OCI-LY7 (cell line): Measurements from ENCODE around the gene CHCHD4. TPM values are rescaled to one million over a fixed set of nuclear protein-coding genes. Genes with fewer than 3 reads are reported as not detected.

ENCODE experiments used
- BruUV-seq: library from RNA; stranded (reverse); fragments of 400-500 nt; replicated peaks from 2 replicates; lab custom pipeline; 2021; lab: Mats Ljungman, UMichigan
- CTCF ChIA-PET: fragments of 300-600 bp; sonication (Branson Sonifier 250); formaldehyde crosslinking; loops from one replicate; lab custom pipeline; 2022; ENCODE audit warnings: antibody characterized with exemption; ENCODE audit not compliant: unreplicated experiment; lab: Charles Lee
- POLR2A ChIA-PET: fragments of 300-600 bp; sonication (Branson Sonifier 250); formaldehyde crosslinking; loops from one replicate; lab custom pipeline; 2022; ENCODE audit warnings: antibody characterized with exemption; lab: Charles Lee
- DNase-seq: peaks from one replicate; pipeline ENCODE4 v3.0.0-alpha.2; 2015; ENCODE audit warnings: low spot score
- H2AFZ ChIP-seq: fragments of 200-600 bp; sonication (generic), shearing (Covaris generic); 2 replicates; pipeline ENCODE4 v1.6.1; 2014; ENCODE audit warnings: mild to moderate bottlenecking, antibody characterized with exemption, low read length, moderate library complexity
- H3K27ac ChIP-seq: fragments of 200-600 bp; sonication (generic); 2 replicates; pipeline ENCODE4 v1.5.1; 2014; ENCODE audit warnings: mixed run types, low read depth, mild to moderate bottlenecking, moderate library complexity, low read length, inconsistent platforms; ENCODE audit not compliant: poor library complexity, severe bottlenecking
- H3K36me3 ChIP-seq: fragments of 200-600 bp; sonication (generic); 2 replicates; pipeline ENCODE4 v1.6.1; 2014; ENCODE audit warnings: mild to moderate bottlenecking, antibody characterized with exemption, low read length, moderate library complexity, mixed read lengths; ENCODE audit not compliant: insufficient read depth
- H3K4me1 ChIP-seq: fragments of 200-600 bp; sonication (generic); 2 replicates; pipeline ENCODE4 v1.5.1; 2014; ENCODE audit warnings: mild to moderate bottlenecking, low read length; ENCODE audit not compliant: insufficient read depth, poor library complexity, severe bottlenecking
- H3K4me2 ChIP-seq: fragments of 200-600 bp; sonication (generic); 2 replicates; pipeline ENCODE4 v1.6.1; 2014; ENCODE audit warnings: mild to moderate bottlenecking, low read length
- H3K4me3 ChIP-seq: fragments of 200-600 bp; sonication (generic); 2 replicates; pipeline ENCODE4 v1.5.1; 2014; ENCODE audit warnings: mild to moderate bottlenecking, low read depth, low read length; ENCODE audit not compliant: poor library complexity, severe bottlenecking
- H3K79me2 ChIP-seq: fragments of 200-600 bp; sonication (generic); 2 replicates; pipeline ENCODE4 v1.6.1; 2016; ENCODE audit warnings: low read depth, mild to moderate bottlenecking, low read length, moderate library complexity, mixed read lengths; ENCODE audit not compliant: insufficient read depth
- H3K9me2 ChIP-seq: fragments of 200-600 bp; sonication (generic); 2 replicates; pipeline ENCODE4 v1.6.1; 2016; ENCODE audit warnings: mild to moderate bottlenecking, low read length, mixed read lengths; ENCODE audit not compliant: insufficient read depth
- H3K9me3 ChIP-seq: fragments of 200-600 bp; sonication (generic); 2 replicates; pipeline ENCODE4 v1.6.1; 2014; ENCODE audit warnings: mild to moderate bottlenecking, mixed run types, low read length, mixed read lengths
- H4K20me1 ChIP-seq: fragments of 200-600 bp; sonication (generic); 2 replicates; pipeline ENCODE4 v1.6.1; 2014; ENCODE audit warnings: mild to moderate bottlenecking, antibody characterized with exemption, low read length, moderate library complexity, mixed read lengths; ENCODE audit not compliant: insufficient read depth
- EZH2phosphoT487 ChIP-seq: fragments of 200-600 bp; sonication (generic); IDR thresholded peaks from 2 replicates; pipeline ENCODE4 v1.6.1; 2018; ENCODE audit warnings: low read depth, borderline replicate concordance, mild to moderate bottlenecking, mixed run types, antibody characterized with exemption, low read length, moderate library complexity, mixed read lengths
- intact Hi-C: fragments of 100-400 bp; cut with micrococcal nuclease; formaldehyde crosslinking; loops from one replicate; pipeline ENCODE4 v1.10.0; 2022; ENCODE audit not compliant: unreplicated experiment
- total RNA-seq, 2 experiments: library from RNA; depleted of rRNA in 1 of 2; stranded (reverse); fragments of >200 nt in 1 of 2; shearing (Covaris generic) in 1 of 2; gene quantifications; 2 replicates each; pipeline ENCODE4 v1.2.3, GENCODE V29; 2014 to 2022
- TF ChIP-seq, protein P1 (sequence below): fragments of 200-600 bp; sonication (generic); conservative IDR thresholded peaks from 2 replicates; pipeline ENCODE4 v1.5.1; 2014; ENCODE audit warnings: mild to moderate bottlenecking, antibody characterized with exemption, low read length, moderate library complexity, mixed read lengths

CHCHD4 gene
- total RNA-seq, 2 experiments from 2014 or later: 19.8 to 27.1 TPM

DNA sequence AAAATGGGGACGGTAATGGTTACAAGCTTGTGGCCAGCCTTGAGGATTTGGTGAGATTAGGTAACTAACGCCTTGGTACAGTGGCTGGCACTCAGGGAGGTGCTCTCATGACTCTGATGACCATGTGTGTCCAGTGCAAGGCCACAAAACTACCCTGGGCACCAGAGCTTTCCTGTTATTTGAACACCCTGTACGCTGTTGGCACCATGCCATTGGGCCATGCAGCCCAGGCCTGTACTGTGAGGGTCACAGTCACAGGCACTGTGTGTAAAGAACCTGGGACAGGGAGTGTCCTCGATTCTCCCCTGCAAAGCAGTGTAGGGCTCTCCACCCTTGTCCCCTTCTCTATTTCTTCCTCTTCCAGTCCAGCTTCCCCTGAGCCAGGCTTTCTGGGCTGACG is 6.5 kb upstream of the CHCHD4 start:
- intact Hi-C loops: no loop called here
- Histone ChIP-seq H3K4me3 (no peak overlapping the region), H3K9me2 (no peaks in the 10 kb centered on the region), H3K79me2 (peaks cover 8% of the 10 kb centered on the region; the same call in 1 of the 2 replicates), H3K4me1 (peaks cover 7% of the 10 kb centered on the region), H3K4me2 (no peak overlapping the region), H4K20me1 (no peaks in the 10 kb centered on the region), H2AFZ (no peak overlapping the region), H3K36me3 (peaks cover 68% of the 10 kb centered on the region), H3K9me3 (no peaks in the 10 kb centered on the region), H3K27ac (no peak overlapping the region)
- TF ChIP-seq, protein P1, sequence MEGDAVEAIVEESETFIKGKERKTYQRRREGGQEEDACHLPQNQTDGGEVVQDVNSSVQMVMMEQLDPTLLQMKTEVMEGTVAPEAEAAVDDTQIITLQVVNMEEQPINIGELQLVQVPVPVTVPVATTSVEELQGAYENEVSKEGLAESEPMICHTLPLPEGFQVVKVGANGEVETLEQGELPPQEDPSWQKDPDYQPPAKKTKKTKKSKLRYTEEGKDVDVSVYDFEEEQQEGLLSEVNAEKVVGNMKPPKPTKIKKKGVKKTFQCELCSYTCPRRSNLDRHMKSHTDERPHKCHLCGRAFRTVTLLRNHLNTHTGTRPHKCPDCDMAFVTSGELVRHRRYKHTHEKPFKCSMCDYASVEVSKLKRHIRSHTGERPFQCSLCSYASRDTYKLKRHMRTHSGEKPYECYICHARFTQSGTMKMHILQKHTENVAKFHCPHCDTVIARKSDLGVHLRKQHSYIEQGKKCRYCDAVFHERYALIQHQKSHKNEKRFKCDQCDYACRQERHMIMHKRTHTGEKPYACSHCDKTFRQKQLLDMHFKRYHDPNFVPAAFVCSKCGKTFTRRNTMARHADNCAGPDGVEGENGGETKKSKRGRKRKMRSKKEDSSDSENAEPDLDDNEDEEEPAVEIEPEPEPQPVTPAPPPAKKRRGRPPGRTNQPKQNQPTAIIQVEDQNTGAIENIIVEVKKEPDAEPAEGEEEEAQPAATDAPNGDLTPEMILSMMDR: no peak
- TF ChIP-seq EZH2phosphoT487: no peak
- no peak for DNase-seq
- BruUV-seq: no TSS peak
- ChIA-PET CTCF (no interaction called here), POLR2A (no interaction called here)

DNA sequence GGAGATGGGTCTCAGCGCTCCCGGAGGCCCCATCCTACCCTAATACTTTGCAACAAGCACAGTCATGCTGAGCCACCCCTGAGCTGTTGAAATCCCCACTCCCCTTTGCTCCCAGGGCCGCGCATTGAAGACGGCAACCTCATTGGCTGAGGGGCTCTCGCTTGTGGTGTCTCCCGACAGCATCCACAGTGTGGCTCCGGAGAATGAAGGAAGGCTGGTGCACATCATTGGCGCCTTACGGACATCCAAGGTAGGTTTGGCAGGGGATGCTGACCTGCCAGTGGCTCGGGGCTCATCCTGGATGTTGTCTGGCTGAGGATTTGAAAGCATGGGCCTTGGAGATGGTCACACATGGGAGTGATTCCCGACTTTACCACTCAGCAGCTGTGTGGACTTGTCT is 6.0 kb upstream of the CHCHD4 start:
- no TSS peak for BruUV-seq
- no peak for DNase-seq
- Histone ChIP-seq H3K79me2 (peaks cover 13% of the 10 kb centered on the region; the same call in 1 of the 2 replicates), H3K36me3 (peaks cover 64% of the 10 kb centered on the region), H3K4me2 (no peak overlapping the region), H3K4me1 (peaks cover 12% of the 10 kb centered on the region), H3K27ac (no peak overlapping the region), H3K9me2 (no peaks in the 10 kb centered on the region), H3K4me3 (no peak overlapping the region), H3K9me3 (no peaks in the 10 kb centered on the region), H2AFZ (no peak overlapping the region), H4K20me1 (no peaks in the 10 kb centered on the region)
- TF ChIP-seq EZH2phosphoT487: no peak
- TF ChIP-seq, protein P1: no peak
- CTCF ChIA-PET: no interaction called here
- POLR2A ChIA-PET: no interaction called here
- intact Hi-C loops: no loop called here

DNA sequence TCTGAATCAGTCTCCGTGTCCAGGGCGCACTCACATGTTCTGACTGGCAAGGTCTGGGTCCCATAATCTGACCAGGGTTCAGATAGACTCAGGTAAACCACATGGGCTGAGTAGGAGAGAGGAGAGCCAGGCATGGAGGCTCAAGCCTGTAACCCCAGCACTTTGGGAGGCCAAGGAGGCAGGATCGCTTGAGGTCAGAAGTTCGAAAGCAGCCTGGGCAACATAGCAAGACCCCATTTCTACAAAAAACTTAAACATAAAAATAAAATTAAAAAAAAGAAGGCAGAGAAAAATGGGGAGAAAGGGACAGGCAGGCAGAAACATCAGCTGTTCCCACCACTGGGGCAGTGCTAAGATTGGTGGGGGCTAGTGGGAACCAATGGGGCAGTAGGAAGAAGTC is 5.6 kb upstream of the CHCHD4 start:
- peaks cover 61% of the 10 kb centered on the region for H3K36me3 ChIP-seq
- no TSS peak for BruUV-seq
- no peak for DNase-seq
- no peak for TF ChIP-seq EZH2phosphoT487
- no peak overlapping the region for H3K4me2 ChIP-seq
- intact Hi-C loops: no loop called here
- no peaks in the 10 kb centered on the region for H3K9me3 ChIP-seq
- ChIA-PET POLR2A (no interaction called here), CTCF (no interaction called here)
- H3K4me3 ChIP-seq: no peak overlapping the region
- peaks cover 13% of the 10 kb centered on the region for H3K4me1 ChIP-seq
- no peaks in the 10 kb centered on the region for H3K9me2 ChIP-seq
- H3K79me2 ChIP-seq: peaks cover 17% of the 10 kb centered on the region; the same call in 1 of the 2 replicates
- no peak overlapping the region for H3K27ac ChIP-seq
- no peaks in the 10 kb centered on the region for H4K20me1 ChIP-seq
- H2AFZ ChIP-seq: no peak overlapping the region
